Measurements from ENCODE around the gene TTLL12. TPM values are rescaled to one million over a fixed set of nuclear protein-coding genes. Genes with fewer than 3 reads are reported as not detected.

Gene TTLL12
- total RNA-seq, 2 donors from 2014 or later: 13.9 to 16.0 TPM

Other genes with a start within 250 kb of the TTLL12 start
- 10 to 100 TPM; 71.8 to 85.6 TPM for gene PACSIN2, start 172.0 kb downstream of the TTLL12 start, total RNA-seq
- gene TTLL1, start 97.7 kb downstream of the TTLL12 start, total RNA-seq: 1 to 10 TPM; 5.0 to 7.2 TPM
- gene BIK, start 76.4 kb downstream of the TTLL12 start, total RNA-seq: not detected
- 10 to 100 TPM in 1 of 2 donors, 1 to 10 TPM in 1; 8.9 to 10.2 TPM for gene MCAT, start 43.7 kb downstream of the TTLL12 start, total RNA-seq
- 10 to 100 TPM; 75.1 to 84.3 TPM for gene TSPO, start 35.6 kb downstream of the TTLL12 start, total RNA-seq
- gene SCUBE1, start 156.2 kb upstream of the TTLL12 start, total RNA-seq: 1 to 10 TPM in 1 of 2 donors, under 1 TPM in 1; 0.79 to 1.1 TPM
- gene MPPED1, start 224.9 kb upstream of the TTLL12 start, total RNA-seq: not detected